NT2/D1 (cell line): ENCODE data around the gene ADGRA3.

Source experiments
- SUZ12 ChIP-seq: IDR thresholded peaks from 2 replicates; pipeline ENCODE4 v1.6.1; 2011; ENCODE audit not compliant: insufficient read length, insufficient read depth; ENCODE audit errors: extremely low read depth
- YY1 ChIP-seq: IDR thresholded peaks from 2 replicates; pipeline ENCODE4 v1.6.1; 2011; ENCODE audit not compliant: insufficient read length, insufficient read depth
- ZNF274 ChIP-seq: IDR thresholded peaks from 2 replicates; pipeline ENCODE4 v1.6.1; 2011; ENCODE audit warnings: mild to moderate bottlenecking, low read depth, low read length

- TF ChIP-seq YY1, result no peak
- TF ChIP-seq ZNF274, result no peak
- no peak for TF ChIP-seq SUZ12
These were observed 42.6 kb downstream of the ADGRA3 start for GRCh38 chr4:22473268-22473667.
